Measurements from ENCODE around the gene EPS15.

GRCh38 chr1:51312718-51313117 lies 206.3 kb downstream of the EPS15 start:
- TF ChIP-seq POLR2AphosphoS5 (IDR thresholded peaks at IDR 0.05) (no peak), POLR2A (IDR thresholded peaks at IDR 0.05) (no peak)
